ENCODE measurements around the gene KCNK2. TPM values are rescaled to one million over a fixed set of nuclear protein-coding genes. Genes with fewer than 3 reads are reported as not detected.
A peak's percentile ranks its signal among the peaks of the same experiment; 100 is the strongest.

The KCNK2 gene
- total RNA-seq, 1 experiment from 2014 or later: 0.15 TPM

DNA sequence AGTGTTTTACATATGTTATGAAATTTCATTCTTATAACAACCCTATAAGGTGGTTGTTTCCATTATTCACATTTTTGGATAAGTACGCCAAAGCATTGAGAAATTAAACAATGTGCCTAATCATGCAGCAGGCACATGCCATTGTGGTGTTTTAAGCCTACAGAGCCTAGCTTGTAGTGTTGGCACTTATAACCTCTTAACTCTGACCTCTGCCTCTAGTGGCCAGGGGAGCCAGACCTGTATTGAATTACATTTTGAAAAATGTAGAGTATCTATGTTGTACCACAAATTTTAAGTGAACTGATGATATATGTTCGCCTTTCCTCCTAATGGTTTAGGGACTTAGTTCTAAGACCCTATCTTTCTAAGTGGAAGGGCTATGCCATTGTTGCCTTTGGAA is 61.0 kb downstream of the KCNK2 start:
- Mint-ChIP-seq H3K4me1 (no peaks in the 10 kb centered on the region), H3K27ac (no peak overlapping the region), H3K36me3 (peaks cover 6% of the 10 kb centered on the region), H3K9me3 (peaks cover 14% of the 10 kb centered on the region), H3K4me3 (no peak overlapping the region), H3K27me3 (ENCODE audit: low read depth) (no peaks in the 10 kb centered on the region)
- CTCF ChIA-PET: no interaction called here
- ATAC-seq: peak; percentile 44; the same call in 1 of the 2 replicates
- DNase-seq (ENCODE audit: low spot score): no peak
- POLR2A ChIA-PET: no interaction called here
- no peak for TF ChIP-seq NFYB (CRISPR knock-in tag; conservative IDR thresholded peaks at IDR 0.05; ENCODE audit: low read depth)
- TF ChIP-seq CREM (CRISPR knock-in tag; IDR thresholded peaks at IDR 0.05): no peak
- no peak for TF ChIP-seq FOXP4 (CRISPR knock-in tag; IDR thresholded peaks at IDR 0.05)
- no peak for TF ChIP-seq FOXJ3 (CRISPR knock-in tag; IDR thresholded peaks at IDR 0.05; ENCODE audit: borderline replicate concordance)
- no peak for TF ChIP-seq NR1H2 (CRISPR knock-in tag; IDR thresholded peaks at IDR 0.05)
- TF ChIP-seq, protein P1, sequence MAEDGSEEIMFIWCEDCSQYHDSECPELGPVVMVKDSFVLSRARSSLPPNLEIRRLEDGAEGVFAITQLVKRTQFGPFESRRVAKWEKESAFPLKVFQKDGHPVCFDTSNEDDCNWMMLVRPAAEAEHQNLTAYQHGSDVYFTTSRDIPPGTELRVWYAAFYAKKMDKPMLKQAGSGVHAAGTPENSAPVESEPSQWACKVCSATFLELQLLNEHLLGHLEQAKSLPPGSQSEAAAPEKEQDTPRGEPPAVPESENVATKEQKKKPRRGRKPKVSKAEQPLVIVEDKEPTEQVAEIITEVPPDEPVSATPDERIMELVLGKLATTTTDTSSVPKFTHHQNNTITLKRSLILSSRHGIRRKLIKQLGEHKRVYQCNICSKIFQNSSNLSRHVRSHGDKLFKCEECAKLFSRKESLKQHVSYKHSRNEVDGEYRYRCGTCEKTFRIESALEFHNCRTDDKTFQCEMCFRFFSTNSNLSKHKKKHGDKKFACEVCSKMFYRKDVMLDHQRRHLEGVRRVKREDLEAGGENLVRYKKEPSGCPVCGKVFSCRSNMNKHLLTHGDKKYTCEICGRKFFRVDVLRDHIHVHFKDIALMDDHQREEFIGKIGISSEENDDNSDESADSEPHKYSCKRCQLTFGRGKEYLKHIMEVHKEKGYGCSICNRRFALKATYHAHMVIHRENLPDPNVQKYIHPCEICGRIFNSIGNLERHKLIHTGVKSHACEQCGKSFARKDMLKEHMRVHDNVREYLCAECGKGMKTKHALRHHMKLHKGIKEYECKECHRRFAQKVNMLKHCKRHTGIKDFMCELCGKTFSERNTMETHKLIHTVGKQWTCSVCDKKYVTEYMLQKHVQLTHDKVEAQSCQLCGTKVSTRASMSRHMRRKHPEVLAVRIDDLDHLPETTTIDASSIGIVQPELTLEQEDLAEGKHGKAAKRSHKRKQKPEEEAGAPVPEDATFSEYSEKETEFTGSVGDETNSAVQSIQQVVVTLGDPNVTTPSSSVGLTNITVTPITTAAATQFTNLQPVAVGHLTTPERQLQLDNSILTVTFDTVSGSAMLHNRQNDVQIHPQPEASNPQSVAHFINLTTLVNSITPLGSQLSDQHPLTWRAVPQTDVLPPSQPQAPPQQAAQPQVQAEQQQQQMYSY (CRISPR knock-in tag; IDR thresholded peaks at IDR 0.05): no peak
- TF ChIP-seq IRF1 (CRISPR knock-in tag; IDR thresholded peaks at IDR 0.05): no peak
- no peak for TF ChIP-seq IRF2 (CRISPR knock-in tag; IDR thresholded peaks at IDR 0.05; ENCODE audit: borderline replicate concordance, low read depth)
- TF ChIP-seq FOXP1 (CRISPR knock-in tag; IDR thresholded peaks at IDR 0.05; ENCODE audit: borderline replicate concordance): no peak
- TF ChIP-seq ZNF121 (CRISPR knock-in tag; IDR thresholded peaks at IDR 0.05): no peak
- no peak for TF ChIP-seq ZNF232 (CRISPR knock-in tag; IDR thresholded peaks at IDR 0.05)

DNA sequence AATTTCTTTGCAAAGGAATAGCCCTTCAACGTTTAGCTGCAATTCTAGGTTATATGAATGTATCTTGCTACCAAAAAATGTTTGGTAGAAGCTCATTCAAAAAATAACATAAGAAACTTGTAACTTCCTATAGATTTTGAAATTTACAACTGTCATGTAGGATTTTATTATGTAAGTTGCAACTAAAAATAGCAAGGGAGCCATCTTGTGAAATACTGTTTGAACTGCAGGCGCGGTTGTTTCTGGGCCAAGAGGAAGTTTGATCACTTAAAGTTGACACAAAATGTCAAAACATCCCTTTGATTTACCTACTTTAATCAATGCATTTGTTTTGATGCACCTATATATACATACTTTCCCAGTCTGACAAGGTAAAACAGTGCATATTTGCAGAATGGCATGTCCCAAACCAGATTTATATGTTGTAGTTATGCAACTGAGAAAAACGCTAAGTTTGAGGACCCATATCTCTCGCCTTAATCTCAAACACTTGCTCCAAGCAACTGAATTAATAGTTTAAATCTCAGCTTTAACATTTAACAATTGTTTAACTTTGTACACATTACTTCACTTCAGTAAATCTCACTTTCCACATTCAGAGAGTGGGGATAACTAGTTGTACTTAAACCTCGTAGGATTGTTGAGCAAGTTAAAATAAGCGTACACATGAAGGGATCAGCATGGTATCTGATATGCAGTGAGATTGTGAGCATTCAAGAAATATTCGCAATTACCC is 63.9 kb downstream of the KCNK2 start:
- peak; percentile 11 for DNase-seq (ENCODE audit: low spot score)

More for the DNA sequence above, 63.9 kb downstream of the KCNK2 start:
- peak; percentile 24; the same call in 1 of the 2 replicates for ATAC-seq
- CTCF ChIA-PET: interaction anchor here (1.6 kb wide), 1 partner anchor 337 kb away, joined by 4 read pairs; no protein-coding TSS in a partner anchor
- H3K4me3 Mint-ChIP-seq: no peak overlapping the region
- peaks cover 12% of the 10 kb centered on the region for H3K9me3 Mint-ChIP-seq
- no peaks in the 10 kb centered on the region for H3K4me1 Mint-ChIP-seq
- no peak overlapping the region for H3K27ac Mint-ChIP-seq
- H3K36me3 Mint-ChIP-seq: peaks cover 6% of the 10 kb centered on the region
- TF ChIP-seq, protein P2, sequence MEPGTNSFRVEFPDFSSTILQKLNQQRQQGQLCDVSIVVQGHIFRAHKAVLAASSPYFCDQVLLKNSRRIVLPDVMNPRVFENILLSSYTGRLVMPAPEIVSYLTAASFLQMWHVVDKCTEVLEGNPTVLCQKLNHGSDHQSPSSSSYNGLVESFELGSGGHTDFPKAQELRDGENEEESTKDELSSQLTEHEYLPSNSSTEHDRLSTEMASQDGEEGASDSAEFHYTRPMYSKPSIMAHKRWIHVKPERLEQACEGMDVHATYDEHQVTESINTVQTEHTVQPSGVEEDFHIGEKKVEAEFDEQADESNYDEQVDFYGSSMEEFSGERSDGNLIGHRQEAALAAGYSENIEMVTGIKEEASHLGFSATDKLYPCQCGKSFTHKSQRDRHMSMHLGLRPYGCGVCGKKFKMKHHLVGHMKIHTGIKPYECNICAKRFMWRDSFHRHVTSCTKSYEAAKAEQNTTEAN (CRISPR knock-in tag; IDR thresholded peaks at IDR 0.05): no peak
- TF ChIP-seq MYBL2 (CRISPR knock-in tag; IDR thresholded peaks at IDR 0.05): no peak
- TF ChIP-seq NR2C2 (CRISPR knock-in tag; IDR thresholded peaks at IDR 0.05): no peak
- no peak for TF ChIP-seq ZNF219 (CRISPR knock-in tag; IDR thresholded peaks at IDR 0.05; ENCODE audit: borderline replicate concordance)
- no peak for TF ChIP-seq HMGA2 (CRISPR knock-in tag; IDR thresholded peaks at IDR 0.05)
- TF ChIP-seq NR3C1 (CRISPR knock-in tag; conservative IDR thresholded peaks at IDR 0.05; ENCODE audit: low read depth): no peak
- no peak for TF ChIP-seq NFE2L1 (CRISPR knock-in tag; IDR thresholded peaks at IDR 0.05)
- no peak for TF ChIP-seq RORB (CRISPR knock-in tag; IDR thresholded peaks at IDR 0.05)
- no peak for TF ChIP-seq ELF4 (CRISPR knock-in tag; IDR thresholded peaks at IDR 0.05; ENCODE audit: low read depth)
- TF ChIP-seq, protein P3, sequence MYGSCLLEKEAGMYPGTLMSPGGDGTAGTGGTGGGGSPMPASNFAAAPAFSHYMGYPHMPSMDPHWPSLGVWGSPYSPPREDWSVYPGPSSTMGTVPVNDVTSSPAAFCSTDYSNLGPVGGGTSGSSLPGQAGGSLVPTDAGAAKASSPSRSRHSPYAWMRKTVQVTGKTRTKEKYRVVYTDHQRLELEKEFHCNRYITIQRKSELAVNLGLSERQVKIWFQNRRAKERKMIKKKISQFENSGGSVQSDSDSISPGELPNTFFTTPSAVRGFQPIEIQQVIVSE (CRISPR knock-in tag; IDR thresholded peaks at IDR 0.05; ENCODE audit: borderline replicate concordance): no peak
- TF ChIP-seq CTCF (IDR thresholded peaks at IDR 0.05): no peak
- no peak for TF ChIP-seq NFATC4 (CRISPR knock-in tag; IDR thresholded peaks at IDR 0.05)
- TF ChIP-seq, protein P4, sequence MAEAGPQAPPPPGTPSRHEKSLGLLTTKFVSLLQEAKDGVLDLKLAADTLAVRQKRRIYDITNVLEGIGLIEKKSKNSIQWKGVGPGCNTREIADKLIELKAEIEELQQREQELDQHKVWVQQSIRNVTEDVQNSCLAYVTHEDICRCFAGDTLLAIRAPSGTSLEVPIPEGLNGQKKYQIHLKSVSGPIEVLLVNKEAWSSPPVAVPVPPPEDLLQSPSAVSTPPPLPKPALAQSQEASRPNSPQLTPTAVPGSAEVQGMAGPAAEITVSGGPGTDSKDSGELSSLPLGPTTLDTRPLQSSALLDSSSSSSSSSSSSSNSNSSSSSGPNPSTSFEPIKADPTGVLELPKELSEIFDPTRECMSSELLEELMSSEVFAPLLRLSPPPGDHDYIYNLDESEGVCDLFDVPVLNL (CRISPR knock-in tag; IDR thresholded peaks at IDR 0.05; ENCODE audit: borderline replicate concordance, low read depth): no peak
- no peak for TF ChIP-seq ATF1 (CRISPR knock-in tag; IDR thresholded peaks at IDR 0.05)
- no peaks in the 10 kb centered on the region for H3K27me3 Mint-ChIP-seq (ENCODE audit: low read depth)
- POLR2A ChIA-PET: no interaction called here
